HepG2 (cell line): ENCODE measurements around the gene NEK11.

Source experiments
- ATF3 ChIP-seq: sonication (generic); formaldehyde crosslinking; IDR thresholded peaks from 2 replicates; pipeline ENCODE4 v1.4.0; 2020; ENCODE audit warnings: missing genetic modification reagents
- CTCF ChIP-seq: sonication (generic); formaldehyde crosslinking; IDR thresholded peaks from 2 replicates; pipeline ENCODE4 v1.5.0; 2020; ENCODE audit warnings: mild to moderate bottlenecking, missing genetic modification reagents, moderate library complexity
- HOXA5 ChIP-seq: sonication (generic); formaldehyde crosslinking; IDR thresholded peaks from 2 replicates; pipeline ENCODE4 v1.4.0; 2020; ENCODE audit warnings: missing genetic modification reagents
- MED1 ChIP-seq: sonication (generic); formaldehyde crosslinking; IDR thresholded peaks from 2 replicates; pipeline ENCODE4 v1.4.0; 2020; ENCODE audit warnings: missing genetic modification reagents
- NFRKB ChIP-seq: fragments of 450-650 bp; IDR thresholded peaks from 2 replicates; pipeline ENCODE4 v1.6.1; 2017
- NR2C2 ChIP-seq: sonication (generic); formaldehyde crosslinking; IDR thresholded peaks from 2 replicates; pipeline ENCODE4 v1.4.0; 2020; ENCODE audit warnings: missing genetic modification reagents, mild to moderate bottlenecking, moderate library complexity, borderline replicate concordance
- PHF21A ChIP-seq: sonication (generic); formaldehyde crosslinking; IDR thresholded peaks from 2 replicates; pipeline ENCODE4 v1.5.0; 2020; ENCODE audit warnings: mild to moderate bottlenecking, missing genetic modification reagents
- REPIN1 ChIP-seq: sonication (generic); formaldehyde crosslinking; IDR thresholded peaks from 2 replicates; pipeline ENCODE4 v1.8.0; 2022; ENCODE audit warnings: missing genetic modification reagents, low read depth, mild to moderate bottlenecking, borderline replicate concordance
- RXRA ChIP-seq: sonication (generic); formaldehyde crosslinking; IDR thresholded peaks from 2 replicates; pipeline ENCODE4 v1.5.1; 2020; ENCODE audit warnings: missing genetic modification reagents
- SUZ12 ChIP-seq: fragments of 150-350 bp; IDR thresholded peaks from 2 replicates; pipeline ENCODE4 v1.6.1; 2014; ENCODE audit warnings: low read depth, low read length
- ZNF776 ChIP-seq: sonication (generic); formaldehyde crosslinking; IDR thresholded peaks from 2 replicates; pipeline ENCODE4 v1.4.0; 2020; ENCODE audit warnings: mild to moderate bottlenecking, missing genetic modification reagents
- ZNF788 ChIP-seq: sonication (generic); formaldehyde crosslinking; IDR thresholded peaks from 2 replicates; pipeline ENCODE4 v1.5.0; 2020; ENCODE audit warnings: mild to moderate bottlenecking, missing genetic modification reagents, borderline replicate concordance
- TF ChIP-seq, protein P1 (sequence below): IDR thresholded peaks from 2 replicates; pipeline ENCODE4 v1.6.1; 2012; ENCODE audit warnings: inconsistent platforms
- TF ChIP-seq, protein P2 (sequence below), 2 experiments: sonication (generic) in 1 of 2; formaldehyde crosslinking in 1 of 2; IDR thresholded peaks; 2 replicates each; pipeline versions ENCODE4 v1.5.1 to v1.6.1; 2011 to 2020; ENCODE audit warnings: borderline replicate concordance in 1 of 2, low read depth in 1 of 2, low read length in 1 of 2, mild to moderate bottlenecking in 1 of 2, missing genetic modification reagents in 1 of 2, moderate library complexity in 1 of 2

DNA sequence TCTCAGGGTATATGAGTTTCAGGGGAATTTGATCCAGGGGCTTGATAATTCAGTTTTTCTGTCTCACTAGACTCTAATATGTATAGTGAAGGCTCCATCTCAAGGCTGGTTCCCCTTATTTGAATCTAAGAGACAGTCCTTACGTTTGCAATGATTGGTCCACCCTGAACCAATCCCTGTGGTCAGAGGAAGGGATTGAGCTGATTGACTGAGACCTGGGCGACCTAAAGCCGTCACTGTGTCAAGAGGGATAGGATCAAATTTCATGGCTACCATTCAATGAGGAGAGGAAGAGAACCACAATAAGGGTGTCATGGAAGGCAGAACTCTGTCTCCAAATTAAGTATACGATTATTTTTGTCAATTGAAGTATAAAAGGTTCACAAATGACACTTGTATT, 371.2 kb downstream of the NEK11 start:
- no peak for TF ChIP-seq ATF3 (CRISPR knock-in tag)
- no peak for TF ChIP-seq PHF21A (CRISPR knock-in tag)
- TF ChIP-seq CTCF, result no peak
- TF ChIP-seq SUZ12, result no peak
- TF ChIP-seq REPIN1 (CRISPR knock-in tag), result no peak
- TF ChIP-seq, protein P1, sequence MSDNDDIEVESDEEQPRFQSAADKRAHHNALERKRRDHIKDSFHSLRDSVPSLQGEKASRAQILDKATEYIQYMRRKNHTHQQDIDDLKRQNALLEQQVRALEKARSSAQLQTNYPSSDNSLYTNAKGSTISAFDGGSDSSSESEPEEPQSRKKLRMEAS, result no peak
- TF ChIP-seq ZNF788 (CRISPR knock-in tag), result no peak
- TF ChIP-seq NFRKB, result no peak
- no peak for TF ChIP-seq NR2C2 (CRISPR knock-in tag)
- no peak for TF ChIP-seq MED1 (CRISPR knock-in tag)
- TF ChIP-seq HOXA5 (CRISPR knock-in tag), result no peak
- no peak for TF ChIP-seq RXRA (CRISPR knock-in tag)
- TF ChIP-seq, protein P2, sequence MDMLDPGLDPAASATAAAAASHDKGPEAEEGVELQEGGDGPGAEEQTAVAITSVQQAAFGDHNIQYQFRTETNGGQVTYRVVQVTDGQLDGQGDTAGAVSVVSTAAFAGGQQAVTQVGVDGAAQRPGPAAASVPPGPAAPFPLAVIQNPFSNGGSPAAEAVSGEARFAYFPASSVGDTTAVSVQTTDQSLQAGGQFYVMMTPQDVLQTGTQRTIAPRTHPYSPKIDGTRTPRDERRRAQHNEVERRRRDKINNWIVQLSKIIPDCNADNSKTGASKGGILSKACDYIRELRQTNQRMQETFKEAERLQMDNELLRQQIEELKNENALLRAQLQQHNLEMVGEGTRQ (IDR thresholded peaks at IDR 0.05; ENCODE audit: low read depth, low read length), result no peak
- TF ChIP-seq, protein P2 (CRISPR knock-in tag; IDR thresholded peaks at IDR 0.05; ENCODE audit: borderline replicate concordance), result no peak
- no peak for TF ChIP-seq ZNF776 (CRISPR knock-in tag)
